Uterus (tissue), 4 donors: ENCODE results near the gene PAPSS2. TPM values are rescaled to one million over a fixed set of nuclear protein-coding genes. Genes with fewer than 3 reads are reported as not detected.

Source experiments
- DNase-seq, 2 donors: peaks; one replicate each; pipeline ENCODE4 v3.0.0-alpha.2; 2019 to 2020
- H3K27ac ChIP-seq, 2 donors: fragments of 200-600 bp; sonication (generic); 1 replicate in 1 of 2; 2 replicates in 1 of 2; pipeline ENCODE4 v1.5.1; 2016 to 2018
- H3K27me3 ChIP-seq, 2 donors: fragments of 200-600 bp; sonication (generic); one replicate each; pipeline ENCODE4 v1.5.1; 2018 to 2019; ENCODE audit warnings: control low read depth in 1 of 2
- H3K36me3 ChIP-seq, 2 donors: fragments of 200-600 bp; sonication (generic); one replicate each; pipeline ENCODE4 v1.5.1; 2019; ENCODE audit warnings: control low read depth in 1 of 2
- H3K4me1 ChIP-seq, 2 donors: fragments of 200-600 bp; sonication (generic); one replicate each; pipeline ENCODE4 v1.5.1; 2018 to 2019; ENCODE audit warnings: control low read depth in 1 of 2
- H3K4me3 ChIP-seq, 2 donors: fragments of 200-600 bp; sonication (generic); 1 replicate in 1 of 2; 2 replicates in 1 of 2; pipeline ENCODE4 v1.5.1; 2018 to 2019; ENCODE audit warnings: mild to moderate bottlenecking in 1 of 2
- H3K9me3 ChIP-seq, 2 donors: fragments of 200-600 bp; sonication (generic); one replicate each; pipeline ENCODE4 v1.5.1; 2019; ENCODE audit warnings: control low read depth in 1 of 2
- CTCF ChIP-seq, 4 experiments: fragments of 200-600 bp in 2 of 4; fragments of 450-650 bp in 2 of 4; sonication (generic) in 2 of 4; IDR thresholded peaks; one replicate each; pipeline ENCODE4 v1.5.1; 2016 to 2019; ENCODE audit warnings: antibody characterized with exemption in 4 of 4, mild to moderate bottlenecking in 2 of 4, moderate library complexity in 1 of 4
- POLR2A ChIP-seq, 2 donors: fragments of 450-650 bp; IDR thresholded peaks; one replicate each; pipeline ENCODE4 v1.6.1; 2016; ENCODE audit warnings: antibody characterized with exemption in 2 of 2, mild to moderate bottlenecking in 1 of 2, moderate library complexity in 1 of 2
- intact Hi-C: fragments of 100-400 bp; cut with DNase I; formaldehyde crosslinking; loops from one replicate; pipeline ENCODE4 v1.15.1; 2023; ENCODE audit warnings: low total_unique reads
- total RNA-seq, 4 donors: library from RNA; depleted of rRNA in 3 of 4; stranded (reverse); fragments of >200 nt in 3 of 4; gene quantifications; one replicate each; pipeline versions ENCODE4 v1.1.0 to v1.2.4, GENCODE V29; 2014 to 2023
- donor health status: DM: yes; HTN: yes; CAD: no.

The PAPSS2 gene
- total RNA-seq, 4 donors from 2014 or later = 16.2 to 30.2 (median 22.9) TPM

GRCh38 chr10:87723500-87723899 lies 63.8 kb downstream of the PAPSS2 start:
- Histone ChIP-seq H3K4me1 (no peaks in the 10 kb centered on the region), H3K36me3 (no peaks in the 10 kb centered on the region), H3K9me3 (no peaks in the 10 kb centered on the region), H3K27me3 (no peaks in the 10 kb centered on the region), H3K4me3 (no peak overlapping the region), H3K27ac (no peak overlapping the region)
- TF ChIP-seq CTCF (IDR thresholded peaks at IDR 0.05) = no peak
- no peak for TF ChIP-seq POLR2A (IDR thresholded peaks at IDR 0.05)
- intact Hi-C loops = no loop called here
- no peak for DNase-seq

GRCh38 chr10:87724789-87725188 lies 65.1 kb downstream of the PAPSS2 start:
- H3K4me3 ChIP-seq = no peak overlapping the region
- DNase-seq = no peak
- H3K27me3 ChIP-seq = no peaks in the 10 kb centered on the region
- intact Hi-C loops = no loop called here
- no peaks in the 10 kb centered on the region for H3K9me3 ChIP-seq
- no peaks in the 10 kb centered on the region for H3K4me1 ChIP-seq
- H3K27ac ChIP-seq = no peak overlapping the region
- H3K36me3 ChIP-seq = no peaks in the 10 kb centered on the region
- TF ChIP-seq POLR2A (IDR thresholded peaks at IDR 0.05) = no peak
- no peak for TF ChIP-seq CTCF (IDR thresholded peaks at IDR 0.05)

- no peaks in the 10 kb centered on the region for H3K4me1 ChIP-seq
- H3K4me3 ChIP-seq = no peak overlapping the region
- no peaks in the 10 kb centered on the region for H3K9me3 ChIP-seq
- intact Hi-C loops = no loop called here
- no peaks in the 10 kb centered on the region for H3K36me3 ChIP-seq
- TF ChIP-seq POLR2A (IDR thresholded peaks at IDR 0.05) (no peak), CTCF (IDR thresholded peaks at IDR 0.05) (no peak)
- H3K27ac ChIP-seq = no peak overlapping the region
- DNase-seq = no peak
- no peaks in the 10 kb centered on the region for H3K27me3 ChIP-seq
These were observed 70.3 kb downstream of the PAPSS2 start for GRCh38 chr10:87729940-87730339.

- intact Hi-C loops = no loop called here
- DNase-seq = no peak
These were observed 73.4 kb downstream of the PAPSS2 start for GRCh38 chr10:87733081-87733480.

More at GRCh38 chr10:87733081-87733480, 73.4 kb downstream of the PAPSS2 start:
- TF ChIP-seq CTCF (IDR thresholded peaks at IDR 0.05) (no peak), POLR2A (IDR thresholded peaks at IDR 0.05) (no peak)
- Histone ChIP-seq H3K36me3 (no peaks in the 10 kb centered on the region), H3K27me3 (no peaks in the 10 kb centered on the region), H3K4me1 (no peaks in the 10 kb centered on the region), H3K27ac (no peak overlapping the region), H3K4me3 (no peak overlapping the region), H3K9me3 (no peaks in the 10 kb centered on the region)
